ENCODE results near the gene CARD11. TPM values are rescaled to one million over a fixed set of nuclear protein-coding genes. Genes with fewer than 3 reads are reported as not detected.

The CARD11 gene
- total RNA-seq, 1 donor from 2014 or later, result 0.16 TPM

- Histone ChIP-seq H3K27me3 (ENCODE audit: low read depth) (no peaks in the 10 kb centered on the region), H3K36me3 (no peaks in the 10 kb centered on the region), H3K27ac (replicated peaks) (no peak overlapping the region), H3K9me3 (replicated peaks) (no peaks in the 10 kb centered on the region), H3K4me1 (peaks cover 36% of the 10 kb centered on the region), H3K4me3 (no peak overlapping the region)
- no peak for DNase-seq
- no peak for TF ChIP-seq CTCF (IDR thresholded peaks at IDR 0.05; ENCODE audit: borderline replicate concordance)
- intact Hi-C loops (cut with micrococcal nuclease), result loop anchor here (10.0 kb wide), 1 partner anchor 288 kb away; no protein-coding TSS in a partner anchor
Observed at GRCh38 chr7:2866601-2867000, 177.1 kb downstream of the CARD11 start.

GRCh38 chr7:2864999-2865670 is 178.5 kb downstream of the CARD11 start:
- peak; percentile 95 for TF ChIP-seq CTCF (IDR thresholded peaks at IDR 0.05; ENCODE audit: borderline replicate concordance)

GRCh38 chr7:2864204-2864985 is 179.3 kb downstream of the CARD11 start:
- intact Hi-C loops (cut with micrococcal nuclease), result loop anchor here (10.0 kb wide), 1 partner anchor 290 kb away; no protein-coding TSS in a partner anchor
- no peak for DNase-seq
- Histone ChIP-seq H3K4me1 (peaks cover 22% of the 10 kb centered on the region), H3K27me3 (ENCODE audit: low read depth) (no peaks in the 10 kb centered on the region), H3K9me3 (replicated peaks) (no peaks in the 10 kb centered on the region), H3K27ac (replicated peaks) (peak overlapping the region; percentile 91), H3K36me3 (no peaks in the 10 kb centered on the region), H3K4me3 (peak overlapping the region; percentile 44)
- TF ChIP-seq CTCF (IDR thresholded peaks at IDR 0.05; ENCODE audit: borderline replicate concordance), result no peak

More at GRCh38 chr7:2864999-2865670, 178.5 kb downstream of the CARD11 start:
- no peak overlapping the region for H3K4me3 ChIP-seq
- peaks cover 25% of the 10 kb centered on the region for H3K4me1 ChIP-seq
- intact Hi-C loops (cut with micrococcal nuclease), result loop anchor here (10.0 kb wide), 1 partner anchor 290 kb away; no protein-coding TSS in a partner anchor
- DNase-seq, result peak; percentile 62
- H3K36me3 ChIP-seq, result no peaks in the 10 kb centered on the region
- H3K27me3 ChIP-seq (ENCODE audit: low read depth), result no peaks in the 10 kb centered on the region
- no peaks in the 10 kb centered on the region for H3K9me3 ChIP-seq (replicated peaks)
- H3K27ac ChIP-seq (replicated peaks), result peak overlapping the region; percentile 91

DNA sequence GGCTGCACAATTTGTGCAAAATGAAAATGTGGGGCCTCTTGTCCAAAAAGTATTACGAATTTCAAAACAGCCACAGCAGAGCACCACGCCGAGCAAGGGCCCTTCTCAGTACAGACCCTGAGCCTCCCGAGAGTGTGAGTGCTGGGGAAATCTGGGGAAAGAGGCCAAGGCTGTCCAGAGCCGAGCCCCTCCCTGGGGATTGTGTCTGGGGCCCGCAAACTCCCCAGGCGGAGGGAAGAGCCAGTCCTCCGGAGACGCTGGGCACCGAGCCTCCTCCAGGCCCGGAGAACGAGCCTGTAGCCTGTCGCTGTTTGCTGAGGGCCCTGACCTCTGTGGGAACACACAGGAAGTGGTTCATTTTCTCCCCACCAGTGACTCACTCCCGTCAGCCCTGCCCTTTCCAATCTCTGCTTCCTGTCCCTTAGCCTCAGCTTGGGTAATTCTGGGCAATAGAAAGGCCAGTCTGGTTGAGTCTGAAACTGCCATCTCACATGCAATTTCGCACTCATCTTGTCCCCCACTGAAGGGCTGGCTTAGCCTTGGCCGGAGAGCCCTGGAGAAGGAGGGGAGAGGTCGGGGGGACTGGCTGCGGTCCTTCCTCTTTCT is 180.1 kb downstream of the CARD11 start:
- Histone ChIP-seq H3K36me3 (no peaks in the 10 kb centered on the region), H3K9me3 (replicated peaks) (no peaks in the 10 kb centered on the region), H3K27me3 (ENCODE audit: low read depth) (no peaks in the 10 kb centered on the region), H3K4me1 (peaks cover 22% of the 10 kb centered on the region), H3K4me3 (peak overlapping the region; percentile 44), H3K27ac (replicated peaks) (peak overlapping the region; percentile 91)
- DNase-seq, result peak; percentile 81
- TF ChIP-seq CTCF (IDR thresholded peaks at IDR 0.05; ENCODE audit: borderline replicate concordance), result no peak
- intact Hi-C loops (cut with micrococcal nuclease), result loop anchor here (10.0 kb wide), 1 partner anchor 291 kb away; no protein-coding TSS in a partner anchor

DNA sequence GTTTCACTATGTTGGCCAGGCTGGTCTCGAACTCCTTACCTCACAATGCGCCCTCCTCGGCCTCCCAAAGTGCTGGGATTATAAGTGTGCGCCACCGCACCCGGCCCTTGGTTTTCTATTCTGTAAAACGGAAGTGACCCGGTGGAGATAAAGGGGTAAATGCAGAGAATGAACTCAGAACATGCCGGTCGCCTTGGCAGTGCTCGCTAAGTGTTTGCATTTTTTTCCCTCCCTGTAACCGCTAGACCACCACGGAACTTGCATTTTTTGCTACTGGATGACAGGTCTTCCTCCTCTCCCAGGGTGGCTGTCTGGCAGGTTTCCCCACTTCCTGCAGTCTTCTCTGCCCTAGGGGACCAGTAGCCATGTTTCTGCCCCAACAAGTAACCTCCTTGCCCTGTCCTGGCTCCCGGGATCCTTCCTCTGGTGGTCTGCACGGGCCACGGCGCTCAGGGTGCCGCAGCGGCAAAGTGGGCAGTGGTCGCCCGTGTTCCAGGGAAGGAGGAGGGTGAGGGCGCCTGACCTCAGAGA is 180.8 kb downstream of the CARD11 start:
- Histone ChIP-seq H3K4me3 (peak overlapping the region; percentile 44), H3K9me3 (replicated peaks) (no peaks in the 10 kb centered on the region), H3K27me3 (ENCODE audit: low read depth) (no peaks in the 10 kb centered on the region), H3K36me3 (no peaks in the 10 kb centered on the region), H3K27ac (replicated peaks) (peak overlapping the region; percentile 91), H3K4me1 (peaks cover 22% of the 10 kb centered on the region)
- intact Hi-C loops (cut with micrococcal nuclease), result loop anchor here (10.0 kb wide), 1 partner anchor 292 kb away; no protein-coding TSS in a partner anchor
- DNase-seq, result no peak
- TF ChIP-seq CTCF (IDR thresholded peaks at IDR 0.05; ENCODE audit: borderline replicate concordance), result no peak

All from left ventricle myocardium inferior (tissue), 1 donor.